Measurements from ENCODE around the gene GNAZ. TPM values are rescaled to one million over a fixed set of nuclear protein-coding genes. Genes with fewer than 3 reads are reported as not detected.
"Not testable (repeated sequence)": the region's sequence is repeated elsewhere in the genome, so short reads cannot be mapped to it uniquely, and the experiment has no call there.

GNAZ gene
- total and polyA plus RNA-seq, 2 experiments from 2014 or later, result 0.24 to 0.65 TPM

DNA sequence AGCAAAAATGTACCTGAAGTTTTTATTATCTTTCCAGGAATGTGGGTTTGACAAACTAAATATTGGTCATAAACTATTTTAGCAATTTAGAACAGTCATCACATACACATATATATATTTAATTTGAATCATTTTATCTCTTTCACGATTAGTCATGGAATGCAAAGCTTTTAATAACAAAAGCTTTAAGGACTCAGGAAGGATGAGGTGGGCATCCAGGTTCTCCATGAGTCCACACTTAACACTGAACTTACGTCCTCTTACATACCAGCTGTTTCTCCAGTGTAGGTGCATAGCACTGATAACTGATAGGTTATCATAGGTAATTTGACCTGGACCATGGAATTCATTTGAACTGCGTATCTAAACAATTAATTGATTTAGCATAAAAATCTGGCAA is 28.1 kb upstream of the GNAZ start:
- Histone ChIP-seq H3K27me3 (replicated peaks; ENCODE audit: insufficient read depth) (peaks cover 10% of the 10 kb centered on the region; the same call in 1 of the 2 replicates), H3K9me3 (ENCODE audit: low read depth) (no peaks in the 10 kb centered on the region), H3K9ac (no peak overlapping the region), H3K36me3 (ENCODE audit: low read depth) (no peaks in the 10 kb centered on the region), H3F3A (ENCODE audit: insufficient read depth) (no peaks in the 10 kb centered on the region), H3K4me2 (ENCODE audit: unreplicated experiment) (no peak overlapping the region), H4K20me1 (ENCODE audit: insufficient read depth) (no peaks in the 10 kb centered on the region), H3K9me2 (ENCODE audit: insufficient read depth) (no peaks in the 10 kb centered on the region), H3K4me1 (ENCODE audit: insufficient read depth) (peaks cover under 1% of the 10 kb centered on the region), H3K27ac (no peak overlapping the region), H2AFZ (no peak overlapping the region), H3K4me3 (no peak overlapping the region), H3K79me2 (ENCODE audit: insufficient read depth) (no peaks in the 10 kb centered on the region)
- in situ Hi-C loops (cut with MboI), result no loop called here
- DNase-seq, result no peak
- TF ChIP-seq EZH2phosphoT487 (IDR thresholded peaks at IDR 0.05; ENCODE audit: insufficient read depth, low read depth), result no peak
- TF ChIP-seq EZH2 (IDR thresholded peaks at IDR 0.05; ENCODE audit: insufficient read depth, poor library complexity, severe bottlenecking), result no peak
- 31 to 47% methylated on average over 3 of the region's 3 CpGs for WGBS, 2 experiments (ENCODE audit: low coverage in 1 of 2, low lambda C conversion rate in 2 of 2, missing lambda C conversion rate in 2 of 2)

GRCh38 chr22:23044570-23044969 is 25.7 kb upstream of the GNAZ start:
- in situ Hi-C loops (cut with MboI), result no loop called here
- Histone ChIP-seq H3K27me3 (replicated peaks; ENCODE audit: insufficient read depth) (peaks cover 10% of the 10 kb centered on the region; the same call in 1 of the 2 replicates), H4K20me1 (ENCODE audit: insufficient read depth) (no peaks in the 10 kb centered on the region), H2AFZ (no peak overlapping the region), H3K9me2 (ENCODE audit: insufficient read depth) (no peaks in the 10 kb centered on the region), H3K4me2 (ENCODE audit: unreplicated experiment) (no peak overlapping the region), H3F3A (ENCODE audit: insufficient read depth) (no peaks in the 10 kb centered on the region), H3K36me3 (ENCODE audit: low read depth) (no peaks in the 10 kb centered on the region), H3K79me2 (ENCODE audit: insufficient read depth) (no peaks in the 10 kb centered on the region), H3K9ac (no peak overlapping the region), H3K4me3 (no peak overlapping the region), H3K4me1 (ENCODE audit: insufficient read depth) (no peaks in the 10 kb centered on the region), H3K9me3 (ENCODE audit: low read depth) (no peaks in the 10 kb centered on the region), H3K27ac (no peak overlapping the region)
- 13 to 15% methylated on average over 1 of the region's 1 CpG for WGBS, 2 experiments (ENCODE audit: low coverage in 1 of 2, low lambda C conversion rate in 2 of 2, missing lambda C conversion rate in 2 of 2)
- TF ChIP-seq EZH2phosphoT487 (IDR thresholded peaks at IDR 0.05; ENCODE audit: insufficient read depth, low read depth) (no peak), EZH2 (IDR thresholded peaks at IDR 0.05; ENCODE audit: insufficient read depth, poor library complexity, severe bottlenecking) (no peak)
- DNase-seq, result no peak

DNA sequence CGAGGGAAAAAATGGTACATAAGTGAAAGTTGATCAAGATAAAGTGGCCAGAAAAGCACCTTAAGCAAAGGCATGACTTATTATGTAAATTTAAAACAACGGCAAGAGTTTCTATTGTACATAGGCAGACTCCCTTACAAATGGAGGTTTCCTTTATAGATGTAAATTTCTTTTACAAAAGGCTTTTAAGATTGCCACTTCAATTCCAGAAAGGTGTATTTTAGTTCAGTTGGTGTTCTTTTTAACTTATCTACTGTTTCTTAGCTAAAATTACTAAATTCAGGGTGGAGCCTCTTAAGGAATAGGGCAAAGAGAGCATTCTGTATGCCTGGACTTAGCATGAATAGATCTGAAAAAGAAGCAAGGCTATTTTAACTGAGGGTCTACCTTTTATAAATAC is 24.9 kb upstream of the GNAZ start:
- Histone ChIP-seq H3K4me1 (ENCODE audit: insufficient read depth) (no peaks in the 10 kb centered on the region), H3K4me3 (no peak overlapping the region), H4K20me1 (ENCODE audit: insufficient read depth) (no peaks in the 10 kb centered on the region), H3K9me3 (ENCODE audit: low read depth) (no peaks in the 10 kb centered on the region), H3K27me3 (replicated peaks; ENCODE audit: insufficient read depth) (peaks cover 10% of the 10 kb centered on the region; the same call in 1 of the 2 replicates), H3K27ac (no peak overlapping the region), H3K9ac (no peak overlapping the region), H3K79me2 (ENCODE audit: insufficient read depth) (no peaks in the 10 kb centered on the region), H3F3A (ENCODE audit: insufficient read depth) (no peaks in the 10 kb centered on the region), H3K36me3 (ENCODE audit: low read depth) (no peaks in the 10 kb centered on the region), H3K9me2 (ENCODE audit: insufficient read depth) (no peaks in the 10 kb centered on the region), H3K4me2 (ENCODE audit: unreplicated experiment) (no peak overlapping the region), H2AFZ (no peak overlapping the region)
- TF ChIP-seq EZH2phosphoT487 (IDR thresholded peaks at IDR 0.05; ENCODE audit: insufficient read depth, low read depth) (no peak), EZH2 (IDR thresholded peaks at IDR 0.05; ENCODE audit: insufficient read depth, poor library complexity, severe bottlenecking) (no peak)
- in situ Hi-C loops (cut with MboI), result no loop called here
- 18 to 23% methylated on average over 2 of the region's 2 CpGs for WGBS, 2 experiments (ENCODE audit: low coverage in 1 of 2, low lambda C conversion rate in 2 of 2, missing lambda C conversion rate in 2 of 2)
- DNase-seq, result no peak

DNA sequence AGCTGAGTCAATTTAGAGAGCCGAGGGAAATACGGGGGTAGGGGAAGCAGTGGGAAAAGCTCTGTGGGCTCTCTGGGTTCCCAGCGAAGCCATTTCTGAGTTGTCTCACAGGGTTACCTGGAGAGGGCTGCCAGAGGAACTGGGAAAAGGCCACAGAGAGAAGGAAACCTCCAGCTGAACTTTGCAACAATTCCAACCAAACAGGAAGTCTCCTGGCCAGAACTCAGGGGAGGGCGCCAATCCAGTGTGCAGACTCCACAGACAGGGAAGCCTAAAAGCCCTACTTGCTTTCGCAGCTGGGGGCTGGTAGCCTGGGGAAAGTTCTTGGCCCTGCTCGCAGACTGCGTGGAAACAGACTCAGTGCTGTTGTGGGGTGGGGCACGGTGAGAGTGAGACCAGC is 23.1 kb upstream of the GNAZ start:
- Histone ChIP-seq H3K9ac (no peak overlapping the region), H3K79me2 (ENCODE audit: insufficient read depth) (no peaks in the 10 kb centered on the region), H4K20me1 (ENCODE audit: insufficient read depth) (no peaks in the 10 kb centered on the region), H3K4me2 (ENCODE audit: unreplicated experiment) (no peak overlapping the region), H3K36me3 (ENCODE audit: low read depth) (no peaks in the 10 kb centered on the region), H3F3A (ENCODE audit: insufficient read depth) (no peaks in the 10 kb centered on the region), H3K9me3 (ENCODE audit: low read depth) (no peaks in the 10 kb centered on the region), H3K9me2 (ENCODE audit: insufficient read depth) (no peaks in the 10 kb centered on the region), H3K27ac (no peak overlapping the region), H2AFZ (no peak overlapping the region), H3K4me3 (no peak overlapping the region), H3K27me3 (replicated peaks; ENCODE audit: insufficient read depth) (0 out of 2 replicates have a peak, but pooled peaks cover 4% of the 10 kb centered on the region), H3K4me1 (ENCODE audit: insufficient read depth) (no peaks in the 10 kb centered on the region)
- WGBS, 2 experiments (ENCODE audit: low coverage in 1 of 2, low lambda C conversion rate in 2 of 2, missing lambda C conversion rate in 2 of 2), result 52 to 55% methylated on average over 7 to 8 of the region's 8 CpGs
- no peak for TF ChIP-seq EZH2 (IDR thresholded peaks at IDR 0.05; ENCODE audit: insufficient read depth, poor library complexity, severe bottlenecking)
- no peak for TF ChIP-seq EZH2phosphoT487 (IDR thresholded peaks at IDR 0.05; ENCODE audit: insufficient read depth, low read depth)
- no peak for DNase-seq
- in situ Hi-C loops (cut with MboI), result no loop called here

DNA sequence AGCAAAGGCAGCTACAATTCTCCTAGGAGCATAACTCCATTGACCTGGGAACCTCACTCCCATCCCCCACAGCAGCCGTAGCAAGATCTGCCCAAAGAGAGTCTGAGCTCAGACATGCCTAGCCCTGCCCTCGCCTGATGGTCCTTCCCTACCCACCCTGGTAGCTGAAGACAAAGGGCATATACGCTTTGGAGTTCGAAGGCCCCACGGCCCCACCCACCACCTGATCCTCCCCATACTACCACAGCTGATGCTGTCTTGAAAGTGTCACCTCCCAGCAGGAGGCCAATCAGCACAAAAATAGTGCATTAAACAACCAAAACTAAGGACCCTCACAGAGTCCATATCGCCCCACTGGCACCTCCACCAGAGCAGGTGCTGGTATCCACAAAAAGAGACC is 22.6 kb upstream of the GNAZ start:
- Histone ChIP-seq H3K4me1 (ENCODE audit: insufficient read depth) (no peaks in the 10 kb centered on the region), H3F3A (ENCODE audit: insufficient read depth) (no peaks in the 10 kb centered on the region), H3K36me3 (ENCODE audit: low read depth) (no peaks in the 10 kb centered on the region), H3K79me2 (ENCODE audit: insufficient read depth) (no peaks in the 10 kb centered on the region), H2AFZ (no peak overlapping the region), H4K20me1 (ENCODE audit: insufficient read depth) (no peaks in the 10 kb centered on the region), H3K27ac (no peak overlapping the region), H3K27me3 (replicated peaks; ENCODE audit: insufficient read depth) (0 out of 2 replicates have a peak, but pooled peaks cover 4% of the 10 kb centered on the region), H3K9me3 (ENCODE audit: low read depth) (no peaks in the 10 kb centered on the region), H3K9ac (no peak overlapping the region), H3K4me2 (ENCODE audit: unreplicated experiment) (no peak overlapping the region), H3K9me2 (ENCODE audit: insufficient read depth) (no peaks in the 10 kb centered on the region), H3K4me3 (no peak overlapping the region)
- DNase-seq, result no peak
- in situ Hi-C loops (cut with MboI), result no loop called here
- TF ChIP-seq EZH2phosphoT487 (IDR thresholded peaks at IDR 0.05; ENCODE audit: insufficient read depth, low read depth), result no peak
- TF ChIP-seq EZH2 (IDR thresholded peaks at IDR 0.05; ENCODE audit: insufficient read depth, poor library complexity, severe bottlenecking), result no peak
- WGBS, 2 experiments (ENCODE audit: low coverage in 1 of 2, low lambda C conversion rate in 2 of 2, missing lambda C conversion rate in 2 of 2), result 51 to 66% methylated on average over 3 to 6 of the region's 6 CpGs

DNA sequence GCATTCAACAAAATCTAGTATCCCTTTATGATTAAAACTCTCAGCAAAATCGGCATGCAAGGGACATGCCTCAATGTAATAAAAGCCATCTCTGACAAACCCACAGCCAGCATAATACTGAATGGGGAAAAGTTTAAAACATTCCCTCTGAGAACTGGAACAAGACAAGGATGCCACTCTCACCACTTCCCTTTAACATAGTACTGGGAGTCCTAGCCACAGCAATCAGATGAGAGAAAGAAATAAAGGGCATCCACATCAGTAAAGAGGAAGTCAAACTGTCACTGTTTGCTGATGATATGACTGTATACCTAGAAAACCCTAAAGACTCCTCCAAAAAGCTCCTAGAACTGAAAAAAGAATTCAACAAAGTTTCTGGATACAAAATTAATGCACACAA is 19.8 kb upstream of the GNAZ start:
- in situ Hi-C loops (cut with MboI); H3K4me3 ChIP-seq; H4K20me1 ChIP-seq (ENCODE audit: insufficient read depth); H3K9me2 ChIP-seq (ENCODE audit: insufficient read depth); H3K27me3 ChIP-seq (replicated peaks; ENCODE audit: insufficient read depth); DNase-seq; H3K27ac ChIP-seq; H3K79me2 ChIP-seq (ENCODE audit: insufficient read depth); H3F3A ChIP-seq (ENCODE audit: insufficient read depth); H3K4me2 ChIP-seq (ENCODE audit: unreplicated experiment); H3K36me3 ChIP-seq (ENCODE audit: low read depth); H3K9me3 ChIP-seq (ENCODE audit: low read depth); H3K9ac ChIP-seq; H2AFZ ChIP-seq; H3K4me1 ChIP-seq (ENCODE audit: insufficient read depth): not testable (repeated sequence)
- WGBS, 2 experiments (ENCODE audit: low coverage in 1 of 2, low lambda C conversion rate in 2 of 2, missing lambda C conversion rate in 2 of 2), result 56 to 81% methylated on average over 1 of the region's 1 CpG
